KMS-11 (cell line): ENCODE data around the gene CLTA.
"Not testable (repeated sequence)": the region's sequence is repeated elsewhere in the genome, so short reads cannot be mapped to it uniquely, and the experiment has no call there.

Experiments used
- H2AFZ ChIP-seq: fragments of 200-600 bp; sonication (generic); 2 replicates; pipeline ENCODE4 v1.6.1; 2016; ENCODE audit warnings: antibody characterized with exemption, mixed run types, low read depth
- H3K27ac ChIP-seq: fragments of 200-600 bp; sonication (generic); 2 replicates; pipeline ENCODE4 v1.6.1; 2016; ENCODE audit warnings: mild to moderate bottlenecking, mixed run types
- H3K27me3 ChIP-seq: fragments of 200-600 bp; sonication (generic); 2 replicates; pipeline ENCODE4 v1.6.1; 2017; ENCODE audit warnings: mild to moderate bottlenecking, low read depth, mixed run types, moderate library complexity; ENCODE audit not compliant: insufficient read depth
- H3K36me3 ChIP-seq: fragments of 200-600 bp; sonication (generic); 2 replicates; pipeline ENCODE4 v1.6.1; 2017; ENCODE audit warnings: mild to moderate bottlenecking, mixed run types; ENCODE audit not compliant: insufficient read depth
- H3K4me1 ChIP-seq: fragments of 200-600 bp; sonication (generic); 2 replicates; pipeline ENCODE4 v1.6.1; 2016; ENCODE audit warnings: mild to moderate bottlenecking, low read depth, mixed run types; ENCODE audit not compliant: poor library complexity, severe bottlenecking
- H3K4me2 ChIP-seq: fragments of 200-600 bp; sonication (generic); 2 replicates; pipeline ENCODE4 v1.7.0; 2016; ENCODE audit warnings: mild to moderate bottlenecking, mixed run types
- H3K4me3 ChIP-seq: fragments of 200-600 bp; sonication (generic); IDR thresholded peaks from 2 replicates; pipeline ENCODE4 v1.6.1; 2017; ENCODE audit warnings: low read depth, low read length, mixed read lengths; ENCODE audit not compliant: insufficient read depth
- H3K79me2 ChIP-seq: fragments of 200-600 bp; sonication (generic); 2 replicates; pipeline ENCODE4 v1.6.1; 2016; ENCODE audit warnings: low read depth, mixed run types; ENCODE audit not compliant: insufficient read depth
- H3K9ac ChIP-seq: fragments of 200-600 bp; sonication (generic); 2 replicates; pipeline ENCODE4 v1.6.1; 2016; ENCODE audit warnings: mild to moderate bottlenecking, mixed run types
- H4K20me1 ChIP-seq: fragments of 200-600 bp; sonication (generic); 2 replicates; pipeline ENCODE4 v1.6.1; 2016; ENCODE audit warnings: mild to moderate bottlenecking, mixed run types; ENCODE audit not compliant: insufficient read depth
- CTCF ChIP-seq: fragments of 200-600 bp; sonication (generic); conservative IDR thresholded peaks from 2 replicates; pipeline ENCODE4 v1.6.1; 2017; ENCODE audit warnings: low read depth, mild to moderate bottlenecking, antibody characterized with exemption, low read length, moderate library complexity, mixed read lengths

The CLTA gene

DNA sequence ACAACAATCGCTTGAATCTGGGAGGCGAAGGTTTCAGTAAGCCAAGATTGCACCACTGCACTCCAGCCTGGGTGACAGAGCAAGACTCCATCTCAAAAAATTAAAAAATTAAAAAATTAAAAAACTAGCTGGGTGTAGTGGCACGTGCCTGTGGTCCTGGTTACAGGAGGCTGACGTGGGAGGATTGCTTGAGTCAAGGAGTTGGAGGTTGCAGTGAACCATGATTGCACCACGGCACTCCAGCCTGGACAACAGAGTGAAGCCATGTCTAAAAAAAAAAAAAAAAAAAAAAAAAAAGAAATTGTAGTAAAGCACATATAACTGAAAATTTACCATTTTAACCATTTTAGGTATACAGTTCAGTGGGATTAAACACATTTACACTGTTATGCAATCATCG is 34.6 kb upstream of the CLTA start:
- Histone ChIP-seq H2AFZ (no peak overlapping the region), H3K9ac (no peak overlapping the region), H4K20me1 (no peaks in the 10 kb centered on the region), H3K4me2 (no peak overlapping the region), H3K79me2 (no peaks in the 10 kb centered on the region), H3K27ac (no peak overlapping the region), H3K4me3 (no peak overlapping the region), H3K4me1 (peaks cover 12% of the 10 kb centered on the region), H3K27me3 (no peaks in the 10 kb centered on the region), H3K36me3 (no peaks in the 10 kb centered on the region)
- TF ChIP-seq CTCF, result no peak

- Histone ChIP-seq H3K9ac (no peak overlapping the region), H3K27ac (no peak overlapping the region), H3K4me3 (no peak overlapping the region), H3K79me2 (no peaks in the 10 kb centered on the region), H2AFZ (no peak overlapping the region), H3K36me3 (no peaks in the 10 kb centered on the region), H4K20me1 (no peaks in the 10 kb centered on the region), H3K27me3 (no peaks in the 10 kb centered on the region), H3K4me2 (no peak overlapping the region), H3K4me1 (no peaks in the 10 kb centered on the region)
- no peak for TF ChIP-seq CTCF
These were observed 32.6 kb upstream of the CLTA start for GRCh38 chr9:36158122-36158521.

GRCh38 chr9:36158917-36159316 is 31.8 kb upstream of the CLTA start:
- Histone ChIP-seq H3K4me1 (no peaks in the 10 kb centered on the region), H3K27ac (no peak overlapping the region), H3K36me3 (no peaks in the 10 kb centered on the region), H3K27me3 (no peaks in the 10 kb centered on the region), H3K79me2 (no peaks in the 10 kb centered on the region), H4K20me1 (no peaks in the 10 kb centered on the region), H3K4me3 (no peak overlapping the region), H3K9ac (no peak overlapping the region), H3K4me2 (no peak overlapping the region), H2AFZ (no peak overlapping the region)
- TF ChIP-seq CTCF, result no peak

GRCh38 chr9:36159509-36159908 is 31.2 kb upstream of the CLTA start:
- not testable (repeated sequence) for H4K20me1 ChIP-seq, H2AFZ ChIP-seq, H3K27ac ChIP-seq, H3K9ac ChIP-seq, H3K27me3 ChIP-seq, H3K4me2 ChIP-seq, H3K36me3 ChIP-seq, H3K4me1 ChIP-seq, H3K4me3 ChIP-seq, H3K79me2 ChIP-seq

DNA sequence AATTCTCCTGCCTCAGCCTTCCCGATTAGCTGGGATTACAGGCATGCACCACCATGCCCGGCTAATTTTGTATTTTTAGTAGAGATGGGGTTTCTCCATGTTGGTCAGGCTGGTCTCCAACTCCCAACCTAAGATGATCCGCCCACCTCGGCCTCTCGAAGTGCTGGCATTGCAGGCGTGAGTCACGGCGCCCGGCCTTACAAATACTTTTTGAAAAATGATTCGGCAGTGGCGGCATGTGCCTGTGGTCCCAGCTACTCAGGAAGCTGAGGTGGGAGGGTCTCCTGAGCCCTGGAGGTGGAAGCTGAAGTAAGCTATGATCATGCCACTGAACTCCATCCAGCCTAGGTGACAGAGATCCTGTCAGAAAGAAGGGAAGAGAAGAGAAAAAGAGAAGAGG is 30.6 kb upstream of the CLTA start:
- not testable (repeated sequence) for H4K20me1 ChIP-seq, H3K4me1 ChIP-seq, H2AFZ ChIP-seq, H3K9ac ChIP-seq, H3K4me3 ChIP-seq, H3K27me3 ChIP-seq, H3K36me3 ChIP-seq, H3K4me2 ChIP-seq, H3K27ac ChIP-seq, H3K79me2 ChIP-seq
